HCEC 1CT (cell line): ENCODE results near the gene CD7.
A peak's percentile ranks its signal among the peaks of the same experiment; 100 is the strongest.
"Not testable (repeated sequence)": the region's sequence is repeated elsewhere in the genome, so short reads cannot be mapped to it uniquely, and the experiment has no call there.

ENCODE experiments used
- DNase-seq: peaks from one replicate; pipeline ENCODE4 v3.0.0-alpha.2; 2017

CD7 gene

GRCh38 chr17:82317394-82318168 lies at the start of gene CD7:
Gene CD7 (minus strand): TSS chr17:82317608. CDS start chr17:82317495, 113 bp downstream.
- no peak for DNase-seq

DNA sequence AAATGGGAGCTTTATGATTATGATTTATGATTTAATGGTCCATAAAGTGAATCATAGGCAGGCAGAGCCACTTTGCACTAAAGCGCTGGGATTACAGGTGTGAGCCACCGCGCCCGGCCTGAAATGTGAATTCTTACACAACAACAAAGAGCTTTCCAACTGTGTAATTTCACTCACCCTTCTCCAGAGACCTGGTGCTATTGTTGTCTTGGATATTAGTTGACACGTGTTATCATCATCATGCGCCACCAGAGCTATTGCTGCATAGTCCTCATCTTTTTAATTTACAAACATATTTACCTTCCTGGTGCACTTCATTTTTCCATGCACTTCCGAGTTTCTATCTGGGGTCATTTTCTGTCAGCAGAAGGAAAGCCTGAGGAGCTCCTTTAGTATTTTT lies 49.3 kb upstream of the CD7 start:
- DNase-seq: no peak

- no peak for DNase-seq
Observed at GRCh38 chr17:82365606-82366295, 48.3 kb upstream of the CD7 start.

DNA sequence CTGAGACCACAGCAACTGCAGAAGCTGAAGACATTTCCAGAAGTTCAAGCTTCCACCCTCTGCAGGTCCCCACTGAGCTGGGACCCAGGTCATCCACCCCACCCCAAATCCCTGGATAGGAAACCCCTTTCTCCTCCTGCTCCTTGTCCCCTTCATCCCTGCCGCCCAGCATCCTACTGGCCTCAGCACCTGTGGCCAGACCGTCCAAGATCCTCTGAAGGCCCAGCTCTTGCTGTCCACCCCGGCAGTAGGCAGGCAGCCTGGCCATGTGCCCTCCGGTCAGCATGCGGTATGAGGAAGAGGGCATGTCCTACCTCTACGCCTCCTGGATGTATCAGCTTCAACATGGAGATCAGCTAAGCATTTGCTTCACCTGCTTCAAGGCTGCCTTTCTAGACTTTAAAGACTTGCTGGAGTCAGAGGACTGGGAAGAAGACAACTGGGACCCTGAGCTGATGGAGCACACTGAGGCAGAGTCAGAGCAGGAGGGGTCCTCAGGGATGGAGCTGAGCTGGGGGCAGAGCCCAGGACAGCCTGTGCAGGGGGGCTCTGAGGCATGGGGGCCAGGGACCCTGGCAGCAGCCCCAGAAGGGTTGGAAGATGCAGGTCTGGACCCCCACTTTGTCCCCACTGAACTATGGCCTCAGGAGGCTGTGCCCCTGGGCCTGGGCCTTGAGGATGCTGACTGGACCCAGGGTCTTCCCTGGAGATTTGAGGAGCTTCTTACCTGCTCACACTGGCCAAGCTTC lies 44.7 kb upstream of the CD7 start:
- no peak for DNase-seq

DNA sequence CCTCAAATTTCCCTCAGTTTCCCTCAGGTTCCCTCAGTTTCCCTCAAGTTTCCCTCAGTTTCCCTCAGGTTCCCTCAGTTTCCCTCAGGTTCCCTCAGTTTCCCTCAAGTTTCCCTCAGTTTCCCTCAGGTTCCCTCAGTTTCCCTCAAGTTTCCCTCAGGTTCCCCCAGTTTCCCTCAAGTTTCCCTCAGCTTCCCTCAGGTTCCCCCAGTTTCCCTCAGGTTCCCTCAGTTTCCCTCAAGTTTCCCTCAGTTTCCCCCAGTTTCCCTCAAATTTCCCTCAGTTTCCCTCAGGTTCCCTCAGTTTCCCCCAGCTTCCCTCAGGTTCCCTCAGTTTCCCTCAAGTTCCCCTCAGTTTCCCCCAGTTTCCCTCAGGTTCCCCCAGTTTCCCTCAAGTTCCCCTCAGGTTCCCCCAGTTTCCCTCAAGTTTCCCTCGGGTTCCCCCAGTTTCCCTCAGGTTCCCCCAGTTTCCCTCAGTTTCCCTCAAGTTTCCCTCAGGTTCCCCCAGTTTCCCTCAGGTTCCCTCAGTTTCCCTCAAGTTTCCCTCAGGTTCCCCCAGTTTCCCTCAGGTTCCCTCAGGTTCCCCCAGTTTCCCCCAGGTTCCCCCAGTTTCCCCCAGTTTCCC lies 42.2 kb upstream of the CD7 start:
- DNase-seq: not testable (repeated sequence)

DNA sequence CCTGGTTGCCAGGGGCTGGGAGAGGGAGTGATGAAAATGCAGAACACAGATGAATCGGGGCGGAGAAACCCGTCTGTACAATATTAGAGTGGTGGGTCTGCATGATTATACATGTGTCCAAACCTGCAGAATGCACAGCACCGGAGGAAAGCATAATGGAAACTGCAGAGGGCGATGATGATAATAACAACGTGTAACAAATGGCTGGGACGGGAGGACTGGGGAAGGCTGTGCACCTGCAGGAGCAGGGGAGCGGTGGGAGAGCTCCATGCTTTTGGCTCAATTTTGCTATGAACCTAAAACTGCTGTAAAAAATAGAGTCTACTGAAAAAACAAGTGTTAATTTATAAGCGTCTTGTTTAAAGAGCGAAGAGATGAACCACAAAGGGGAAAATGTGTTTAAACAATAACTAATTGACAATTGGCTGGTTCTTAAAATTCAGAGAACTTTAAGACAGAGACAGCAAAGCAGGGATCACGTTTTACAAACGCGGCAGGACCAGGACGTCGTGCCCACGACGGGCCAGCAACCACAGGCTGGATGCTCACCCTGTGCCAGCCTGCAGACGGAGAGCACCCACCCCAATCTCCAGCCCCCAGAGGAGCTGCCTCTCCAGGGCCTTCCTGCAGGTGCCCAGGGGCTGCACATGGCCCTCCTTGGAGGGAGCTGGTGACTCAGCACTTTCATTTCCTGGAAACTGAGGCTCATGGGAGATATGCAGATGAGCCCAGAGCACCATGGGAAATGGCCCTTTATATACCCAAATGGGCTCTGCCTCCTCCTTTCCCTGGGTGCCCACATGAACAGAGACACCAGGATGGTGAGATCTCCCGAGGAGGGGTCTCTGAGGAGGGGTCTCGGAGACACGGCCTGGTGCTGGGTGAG lies 41.3 kb upstream of the CD7 start, which contains the start of gene TEX19:
Gene TEX19 (plus strand): TSS at position 783 of the 886 bp plus-strand sequence. CDS start 2,904 bp downstream, outside the sequence.
- no peak for DNase-seq

GRCh38 chr17:82357394-82357793 lies 40.0 kb upstream of the CD7 start:
- no peak for DNase-seq

- no peak for DNase-seq
Observed at GRCh38 chr17:82356845-82357355, 39.5 kb upstream of the CD7 start.

- DNase-seq: no peak
Observed at GRCh38 chr17:82355770-82356427, 38.5 kb upstream of the CD7 start.

- DNase-seq: no peak
Observed at GRCh38 chr17:82354804-82355308, 37.4 kb upstream of the CD7 start.

GRCh38 chr17:82353484-82353883 lies 36.1 kb upstream of the CD7 start:
- no peak for DNase-seq

DNA sequence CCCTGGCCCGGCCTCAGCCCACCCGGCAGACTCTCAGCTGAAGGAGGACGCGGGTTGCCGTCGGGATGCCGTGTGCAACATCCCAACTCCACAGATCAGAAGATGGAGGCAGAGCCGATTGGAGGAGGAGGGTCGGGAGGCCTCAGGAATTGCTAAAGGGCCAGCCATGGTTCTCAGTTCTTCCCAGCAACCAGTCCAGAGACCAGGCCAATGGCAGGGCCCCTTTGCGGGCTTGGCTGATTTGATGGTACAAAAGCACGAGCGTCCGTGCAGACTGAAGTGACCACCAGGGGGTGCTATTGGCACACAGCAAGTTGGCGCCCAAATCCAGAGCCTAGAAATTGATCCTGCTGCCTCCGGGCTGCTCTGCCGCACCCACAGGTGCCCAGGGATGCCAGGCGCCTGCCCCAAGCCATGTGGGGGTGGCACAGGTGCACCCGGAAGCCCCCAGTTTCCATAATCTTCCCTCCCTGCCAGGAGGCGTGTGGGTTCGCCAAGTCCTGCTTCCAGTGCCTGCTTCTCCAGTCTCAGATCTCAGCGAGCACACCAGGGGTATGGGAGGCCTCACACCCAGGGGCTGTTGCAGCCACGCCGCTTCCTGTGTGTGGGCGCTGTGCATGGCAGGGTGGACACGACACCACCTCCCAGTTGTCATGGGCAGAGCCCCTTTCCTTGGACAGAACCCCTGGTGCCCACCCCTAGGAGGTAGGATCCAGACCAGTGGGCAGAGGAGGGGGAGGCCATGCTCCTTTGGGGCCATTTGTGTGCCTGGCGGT lies 34.5 kb upstream of the CD7 start:
- peak; percentile 63 for DNase-seq

DNA sequence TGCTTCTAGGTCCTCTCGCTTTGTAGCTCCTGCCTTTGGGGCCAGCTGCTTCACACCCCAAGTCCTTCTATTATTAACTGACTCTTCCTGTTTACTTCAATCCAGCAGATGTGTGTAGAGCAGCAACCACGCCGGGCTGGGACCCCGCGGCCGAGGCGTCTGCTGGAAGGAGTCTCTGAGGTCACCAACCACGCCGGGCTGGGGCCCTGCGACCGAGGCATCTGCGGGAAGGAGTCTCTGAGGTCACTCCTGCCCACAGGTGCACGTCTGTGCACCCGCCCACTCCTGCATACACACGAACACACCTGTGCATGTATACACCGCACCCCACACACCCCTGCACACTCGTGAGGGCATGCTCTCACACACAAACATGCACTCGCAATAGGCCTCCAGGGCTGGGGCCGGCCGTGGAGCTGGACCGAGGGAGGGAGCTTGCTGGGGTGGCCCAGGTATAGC lies 33.9 kb upstream of the CD7 start:
- no peak for DNase-seq

DNA sequence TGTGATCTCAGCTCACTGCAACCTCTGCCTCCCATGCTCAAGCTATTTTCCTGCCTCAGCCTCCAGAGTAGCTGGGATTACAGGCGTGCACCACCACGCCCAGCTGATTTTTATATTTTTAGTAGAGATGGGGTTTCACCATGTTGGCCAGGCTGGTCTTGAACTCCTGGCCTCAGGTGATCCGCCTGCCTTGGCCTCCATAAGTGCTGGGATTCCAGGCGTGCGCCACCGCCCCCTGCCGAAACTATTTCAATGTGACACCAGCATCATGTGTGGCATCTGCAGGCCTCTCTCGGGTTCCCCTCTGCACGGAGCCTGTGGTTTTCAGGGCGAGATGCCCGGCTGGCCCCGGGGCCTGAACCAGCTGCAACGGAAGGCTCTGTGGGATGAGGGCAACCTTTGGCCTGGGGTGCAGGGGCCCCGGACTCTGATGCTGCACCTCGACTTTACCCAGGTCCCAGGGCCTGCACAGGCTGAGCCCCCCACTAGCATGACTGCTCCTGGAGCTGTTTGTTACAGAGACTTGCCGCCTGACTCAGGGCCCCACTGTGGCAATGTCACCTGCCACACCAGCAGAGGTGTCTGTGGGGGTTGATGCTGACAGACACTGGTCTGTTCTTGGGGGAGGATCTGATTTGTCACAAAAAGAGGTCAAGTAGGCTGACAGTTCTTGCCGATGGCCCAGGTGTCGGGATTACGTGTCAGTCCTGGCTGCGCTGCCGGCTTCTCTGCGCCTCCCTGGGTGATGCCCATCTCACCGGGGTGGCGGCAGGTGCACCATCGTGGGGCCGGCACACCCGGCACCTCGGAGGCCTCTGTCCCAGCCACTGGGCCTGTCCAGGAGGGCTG lies 33.0 kb upstream of the CD7 start:
- DNase-seq: no peak

- no peak for DNase-seq
Observed at GRCh38 chr17:82349287-82349701, 31.9 kb upstream of the CD7 start.

- DNase-seq: no peak
Observed at GRCh38 chr17:82348866-82349265, 31.5 kb upstream of the CD7 start.

DNA sequence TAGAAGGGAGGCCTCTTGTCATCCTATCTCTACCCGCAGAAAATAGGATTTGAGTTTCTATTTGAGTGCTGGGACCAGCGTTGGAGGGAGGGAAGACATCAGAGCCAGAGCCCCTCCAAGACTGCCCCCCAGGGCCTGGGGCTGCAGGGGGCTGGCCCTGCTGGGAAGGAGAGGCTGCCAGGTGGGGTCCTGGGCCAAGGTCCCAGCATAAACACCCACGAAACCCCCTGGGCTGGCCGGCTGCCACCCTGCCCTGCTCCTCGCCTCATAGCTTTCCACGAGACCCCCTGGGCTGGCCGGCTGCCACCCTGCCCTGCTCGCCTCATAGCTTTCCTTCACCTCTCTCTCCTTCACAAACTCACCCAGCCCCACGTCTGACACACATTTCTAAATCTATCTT lies 31.0 kb upstream of the CD7 start:
- DNase-seq: no peak

GRCh38 chr17:82347994-82348393 lies 30.6 kb upstream of the CD7 start:
- not testable (repeated sequence) for DNase-seq
